B cell (primary cell): ENCODE data around the gene KLHL30. TPM values are rescaled to one million over a fixed set of nuclear protein-coding genes. Genes with fewer than 3 reads are reported as not detected.

ENCODE experiments used
- ATAC-seq: fragments of 200-7000 bp; cut with Tn5 transposase; one replicate; pipeline ENCODE4 v1.10.0; 2021; ENCODE audit warnings: low read depth, mild to moderate bottlenecking, moderate number of reproducible peaks, moderate library complexity
- CTCF ChIA-PET: fragments of 350-600 bp; sonication (Branson Sonifier 250); formaldehyde crosslinking; loops from one replicate; lab custom pipeline; 2021; ENCODE audit warnings: antibody characterized with exemption, inconsistent platforms; lab: Charles Lee
- POLR2A ChIA-PET: fragments of 350-600 bp; sonication (Branson Sonifier 250); formaldehyde crosslinking; loops from one replicate; lab custom pipeline; 2021; ENCODE audit warnings: antibody characterized with exemption; lab: Charles Lee
- DNase-seq: peaks from one replicate; pipeline ENCODE4 v3.0.0; 2013
- H2AFZ ChIP-seq: 2 replicates; pipeline ENCODE4 v1.6.1; 2012; ENCODE audit warnings: mild to moderate bottlenecking, low read depth, low read length; ENCODE audit not compliant: insufficient read depth, poor library complexity, severe bottlenecking
- H3K27ac ChIP-seq, 2 donors: 1 replicate in 1 of 2; 2 replicates in 1 of 2; pipeline ENCODE4 v1.5.1; 2012 to 2013; ENCODE audit warnings: low read length in 2 of 2, mild to moderate bottlenecking in 2 of 2, moderate library complexity in 1 of 2
- H3K27me3 ChIP-seq, 4 experiments: fragments of 200-600 bp in 1 of 4; sonication (generic) in 1 of 4; replicated peaks in 1 of 4; 1 replicate in 2 of 4; 2 replicates in 2 of 4; pipeline versions ENCODE4 v1.6.1 to v1.7.0; 2013 to 2016; ENCODE audit warnings: low read length in 3 of 4, mild to moderate bottlenecking in 2 of 4, mixed read lengths in 1 of 4, moderate library complexity in 1 of 4; ENCODE audit not compliant: insufficient read depth in 4 of 4, control insufficient read depth in 3 of 4; ENCODE audit errors: control extremely low read depth in 1 of 4
- H3K36me3 ChIP-seq, 2 experiments: replicated peaks in 1 of 2; 1 replicate in 1 of 2; 2 replicates in 1 of 2; pipeline versions ENCODE4 v1.6.1 to v1.7.1; 2013; ENCODE audit warnings: low read length in 1 of 2; ENCODE audit not compliant: insufficient read depth in 2 of 2, control insufficient read depth in 1 of 2; ENCODE audit errors: control extremely low read depth in 1 of 2, extremely low read depth in 1 of 2
- H3K4me1 ChIP-seq, 2 donors: fragments of 200-600 bp in 1 of 2; sonication (generic) in 1 of 2; 1 replicate in 1 of 2; 2 replicates in 1 of 2; pipeline versions ENCODE4 v1.5.1 to v1.6.1; 2013 to 2017; ENCODE audit warnings: low read length in 2 of 2; ENCODE audit not compliant: control insufficient read depth in 2 of 2, insufficient read depth in 2 of 2
- H3K4me2 ChIP-seq: replicated peaks from 2 replicates; pipeline ENCODE3; 2012; ENCODE audit warnings: mild to moderate bottlenecking, low read depth, low read length; ENCODE audit not compliant: poor library complexity, severe bottlenecking
- H3K4me3 ChIP-seq, 5 experiments: fragments of 200-600 bp in 1 of 5; sonication (generic) in 1 of 5; 1 replicate in 3 of 5; 2 replicates in 2 of 5; pipeline versions ENCODE4 v1.5.1 to v1.7.0; 2011 to 2016; ENCODE audit warnings: low read length in 4 of 5, mild to moderate bottlenecking in 4 of 5, low read depth in 2 of 5, control low read depth in 1 of 5, moderate library complexity in 1 of 5; ENCODE audit not compliant: insufficient read depth in 1 of 5; ENCODE audit errors: control extremely low read depth in 1 of 5, extremely low read depth in 1 of 5
- H3K79me2 ChIP-seq: fragments of 200-600 bp; sonication (generic); one replicate; pipeline ENCODE4 v1.6.0; 2016; ENCODE audit warnings: low read length; ENCODE audit not compliant: control insufficient read depth, insufficient read depth
- H3K9ac ChIP-seq: fragments of 200-600 bp; sonication (generic); 2 replicates; pipeline ENCODE4 v1.6.1; 2017; ENCODE audit warnings: mild to moderate bottlenecking, low read length, moderate library complexity
- H3K9me3 ChIP-seq, 3 donors: one replicate each; pipeline versions ENCODE4 v1.6.1 to v1.7.1; 2013; ENCODE audit warnings: low read length in 2 of 3; ENCODE audit not compliant: control insufficient read depth in 2 of 3, insufficient read depth in 1 of 3; ENCODE audit errors: control extremely low read depth in 1 of 3
- H4K20me1 ChIP-seq: 2 replicates; pipeline ENCODE4 v1.6.0; 2012; ENCODE audit warnings: mild to moderate bottlenecking, low read length; ENCODE audit not compliant: insufficient read depth, control insufficient read depth, poor library complexity, severe bottlenecking
- H3K27ac Mint-ChIP-seq: one replicate; pipeline ENCODE4 v1.8.0; 2021; ENCODE audit warnings: mixed read lengths
- H3K27me3 Mint-ChIP-seq: one replicate; pipeline ENCODE4 v1.8.0; 2021; ENCODE audit warnings: mixed read lengths
- H3K4me1 Mint-ChIP-seq: one replicate; pipeline ENCODE4 v1.8.0; 2021; ENCODE audit warnings: mixed read lengths
- H3K4me3 Mint-ChIP-seq: one replicate; pipeline ENCODE4 v1.8.0; 2021; ENCODE audit warnings: mixed read lengths
- H3K9me3 Mint-ChIP-seq: one replicate; pipeline ENCODE4 v1.8.0; 2022; ENCODE audit warnings: mixed read lengths; ENCODE audit not compliant: insufficient read depth
- CTCF ChIP-seq: fragments of 200-600 bp; IDR thresholded peaks from one replicate; pipeline ENCODE4 v1.8.0; 2022; ENCODE audit warnings: antibody characterized with exemption, mild to moderate bottlenecking
- EZH2 ChIP-seq: IDR thresholded peaks from 2 replicates; pipeline ENCODE4 v1.6.1; 2012; ENCODE audit warnings: borderline replicate concordance, low read depth, mild to moderate bottlenecking, moderate library complexity, low read length; ENCODE audit not compliant: insufficient read depth, poor library complexity, severe bottlenecking
- WGBS: methylation state at CpG from one replicate; pipeline ENCODE4 v1.1.5; 2013; ENCODE audit warnings: missing lambda C conversion rate; ENCODE audit not compliant: insufficient coverage; 5-methylcytosine and 5-hydroxymethylcytosine counted together
- intact Hi-C: fragments of 100-400 bp; cut with micrococcal nuclease; formaldehyde crosslinking; loops from one replicate; pipeline ENCODE4 v1.10.0; 2022
- polyA minus RNA-seq: library from RNA; depleted of rRNA, polyadenylated mRNA; stranded (reverse); fragments of >200 nt; gene quantifications from 2 replicates; pipeline ENCODE4 v1.2.3, GENCODE V29; 2012
- polyA plus RNA-seq: library from polyadenylated mRNA; depleted of rRNA; stranded (reverse); fragments of >200 nt; gene quantifications from 2 replicates; pipeline ENCODE4 v1.2.3, GENCODE V29; 2012
- total RNA-seq, 2 donors: library from RNA; stranded (reverse); fragments of 120-200 nt in 1 of 2; gene quantifications; 1 replicate in 1 of 2; 2 replicates in 1 of 2; pipeline versions ENCODE4 v1.2.3 to v1.2.4, GENCODE V29; 2013 to 2022

The KLHL30 gene
- 0.12 TPM in 1 of 2 replicates, not detected in the other for total RNA-seq
- total RNA-seq (2013): 0.61 TPM
- 0.06 TPM in 1 of 2 replicates, not detected in the other for polyA plus RNA-seq
- polyA minus RNA-seq: 0.09 and 0.14 TPM in 2 replicates

- H3K27ac ChIP-seq: peak within 1 kb of the TSS in 1 of 2 donors; percentile 12
- no peak for DNase-seq
- no peaks in the 10 kb centered on the region for H4K20me1 ChIP-seq
- Mint-ChIP-seq H3K4me1 (peaks cover 12% of the 10 kb centered on the region), H3K9me3 (no peaks in the 10 kb centered on the region), H3K27me3 (no peaks in the 10 kb centered on the region), H3K27ac (no peak within 1 kb of the TSS), H3K4me3 (peak within 1 kb of the TSS; percentile 50)
- TF ChIP-seq CTCF (no peak), EZH2 (no peak)
- peak within 1 kb of the TSS; percentile 72 for H3K4me2 ChIP-seq
- no peaks in the 10 kb centered on the region for H3K36me3 ChIP-seq
- no peak for ATAC-seq
- CTCF ChIA-PET: interaction anchor here (0.9 to 1.1 kb wide), 4 partner anchors 30 to 625 kb away, joined by 3 to 6 read pairs (median 4); no protein-coding TSS in a partner anchor
- POLR2A ChIA-PET: no interaction called here
- H3K79me2 ChIP-seq: no peaks in the 10 kb centered on the region
- H3K9me3 ChIP-seq: peaks cover 0 to 4% (median 0%) of the 10 kb centered on the region in 3 donors
- H3K4me1 ChIP-seq: peaks cover 16 to 26% of the 10 kb centered on the region in 2 donors
- H3K4me3 ChIP-seq: peak within 1 kb of the TSS in 2 of 5 experiments; percentile 23 to 33
- WGBS: 49% methylated on average over 18 of the region's 22 CpGs
- peaks cover 0 to 7% (median 1%) of the 10 kb centered on the region in 4 experiments for H3K27me3 ChIP-seq
- peak within 1 kb of the TSS; percentile 38 for H2AFZ ChIP-seq
- peak within 1 kb of the TSS; percentile 45 for H3K9ac ChIP-seq
- intact Hi-C loops: no loop called here
Observed at GRCh38 chr2:238138331-238139195, at the start of gene KLHL30. Gene KLHL30, plus strand, starts transcription at chr2:238138668. Its CDS starts 2,087 bp downstream, at chr2:238140755.

- TF ChIP-seq CTCF: no peak
- TF ChIP-seq EZH2: no peak
- intact Hi-C loops: no loop called here
- no peaks in the 10 kb centered on the region for H4K20me1 ChIP-seq
- no peak overlapping the region for H2AFZ ChIP-seq
- Mint-ChIP-seq H3K27me3 (no peaks in the 10 kb centered on the region), H3K4me1 (peaks cover 10% of the 10 kb centered on the region), H3K27ac (no peak overlapping the region), H3K4me3 (no peak overlapping the region), H3K9me3 (no peaks in the 10 kb centered on the region)
- no peaks in the 10 kb centered on the region for H3K36me3 ChIP-seq
- no peak for ATAC-seq
- DNase-seq: no peak
- ChIA-PET POLR2A (no interaction called here), CTCF (interaction anchor here (2.0 kb wide), 1 partner anchor 18 kb away, joined by 5 read pairs; no protein-coding TSS in a partner anchor)
- H3K4me2 ChIP-seq: no peak overlapping the region
- no peak overlapping the region for H3K9ac ChIP-seq
- no CpG with 5 or more reads among the region's 4 CpGs for WGBS
- H3K4me1 ChIP-seq: peaks cover 9 to 11% of the 10 kb centered on the region in 2 donors
- no peaks in the 10 kb centered on the region for H3K27me3 ChIP-seq
- H3K4me3 ChIP-seq: no peak overlapping the region
- no peaks in the 10 kb centered on the region for H3K79me2 ChIP-seq
- H3K9me3 ChIP-seq: no peaks in the 10 kb centered on the region
- H3K27ac ChIP-seq: no peak overlapping the region
Observed at GRCh38 chr2:238090887-238091286, 47.6 kb upstream of the KLHL30 start.
